NCI-H2196 (cell line): ENCODE data around the gene CD84.
"Not testable (repeated sequence)": the region's sequence is repeated elsewhere in the genome, so short reads cannot be mapped to it uniquely, and the experiment has no call there.

Experiments used
- DNase-seq: peaks from one replicate; lab custom pipeline; 2025; ENCODE audit not compliant: unreplicated experiment; lab: John Stamatoyannopoulos, UW

The CD84 gene

GRCh38 chr1:160579216-160579701 lies at the start of gene CD84:
TSS of gene CD84 (minus strand) at chr1:160579496. CDS start at chr1:160579437, 59 bp downstream.
- DNase-seq, result no peak

- no peak for DNase-seq
These were observed 49.5 kb upstream of the CD84 start for GRCh38 chr1:160628799-160629263.

- DNase-seq, result not testable (repeated sequence)
These were observed 48.5 kb upstream of the CD84 start for GRCh38 chr1:160627677-160628289.

GRCh38 chr1:160626509-160627342 lies 47.4 kb upstream of the CD84 start:
- no peak for DNase-seq

GRCh38 chr1:160625725-160626498 lies 46.6 kb upstream of the CD84 start:
- no peak for DNase-seq

GRCh38 chr1:160625321-160625720 lies 46.0 kb upstream of the CD84 start:
- no peak for DNase-seq

GRCh38 chr1:160624464-160624863 lies 45.2 kb upstream of the CD84 start:
- DNase-seq, result no peak

- no peak for DNase-seq
These were observed 44.6 kb upstream of the CD84 start for GRCh38 chr1:160623862-160624261.

GRCh38 chr1:160623227-160623633 lies 43.9 kb upstream of the CD84 start:
- DNase-seq, result no peak

GRCh38 chr1:160622501-160623226 lies 43.4 kb upstream of the CD84 start:
- no peak for DNase-seq

GRCh38 chr1:160621633-160622413 lies 42.5 kb upstream of the CD84 start:
- no peak for DNase-seq

GRCh38 chr1:160620942-160621632 lies 41.8 kb upstream of the CD84 start:
- no peak for DNase-seq

GRCh38 chr1:160619742-160620277 lies 40.5 kb upstream of the CD84 start:
- DNase-seq, result no peak

- no peak for DNase-seq
These were observed 39.5 kb upstream of the CD84 start for GRCh38 chr1:160618763-160619274.

- no peak for DNase-seq
These were observed 39.0 kb upstream of the CD84 start for GRCh38 chr1:160618327-160618726.

GRCh38 chr1:160615660-160616059 lies 36.4 kb upstream of the CD84 start:
- no peak for DNase-seq

GRCh38 chr1:160614410-160614809 lies 35.1 kb upstream of the CD84 start:
- no peak for DNase-seq

GRCh38 chr1:160612613-160613218 lies 33.4 kb upstream of the CD84 start:
- DNase-seq, result no peak
